T-cell (primary cell): Measurements from ENCODE around the gene KY. TPM values are rescaled to one million over a fixed set of nuclear protein-coding genes. Genes with fewer than 3 reads are reported as not detected.
"Not testable (repeated sequence)": the region's sequence is repeated elsewhere in the genome, so short reads cannot be mapped to it uniquely, and the experiment has no call there.

Source experiments
- ATAC-seq, 4 experiments: fragments of 200-7000 bp in 3 of 4; fragments of 150-1000 bp in 1 of 4; cut with Tn5 transposase; replicated peaks in 1 of 4; 1 replicate in 3 of 4; 2 replicates in 1 of 4; pipeline ENCODE4 v1.10.0; 2021; ENCODE audit warnings: moderate library complexity in 3 of 4, mild to moderate bottlenecking in 2 of 4, moderate number of reproducible peaks in 1 of 4
- CTCF ChIA-PET, 2 donors: fragments of 300-600 bp; sonication (Branson Sonifier 250); formaldehyde crosslinking; loops; one replicate each; lab custom pipeline; 2022; ENCODE audit warnings: antibody characterized with exemption in 2 of 2; lab: Charles Lee
- POLR2A ChIA-PET, 2 donors: fragments of 300-600 bp; sonication (Branson Sonifier 250); formaldehyde crosslinking; loops; one replicate each; lab custom pipeline; 2022; ENCODE audit warnings: antibody characterized with exemption in 2 of 2; lab: Charles Lee
- DNase-seq, 35 experiments: peaks; one replicate each; pipeline versions ENCODE4 v3.0.0 to v3.0.0-alpha.2; 2013 to 2023
- H3K27ac ChIP-seq: one replicate; pipeline ENCODE4 v1.5.1; 2013; ENCODE audit warnings: low read length
- H3K27me3 ChIP-seq, 2 experiments: replicated peaks in 1 of 2; 1 replicate in 1 of 2; 2 replicates in 1 of 2; pipeline versions ENCODE4 v1.6.1 to v1.7.0; 2013; ENCODE audit warnings: low read length in 1 of 2, mixed read lengths in 1 of 2; ENCODE audit not compliant: control insufficient read depth in 2 of 2, insufficient read depth in 2 of 2; ENCODE audit errors: extremely low read depth in 1 of 2
- H3K36me3 ChIP-seq, 2 donors: 1 replicate in 1 of 2; 2 replicates in 1 of 2; pipeline versions ENCODE4 v1.6.1 to v1.7.0; 2013; ENCODE audit warnings: low read length in 1 of 2; ENCODE audit not compliant: control insufficient read depth in 2 of 2, insufficient read depth in 1 of 2; ENCODE audit errors: extremely low read depth in 1 of 2
- H3K4me1 ChIP-seq, 2 experiments: 1 replicate in 1 of 2; 2 replicates in 1 of 2; pipeline versions ENCODE4 v1.6.1 to v1.7.0; 2013; ENCODE audit warnings: low read length in 2 of 2, mixed read lengths in 1 of 2; ENCODE audit not compliant: insufficient read depth in 2 of 2, control insufficient read depth in 1 of 2; ENCODE audit errors: extremely low read depth in 1 of 2
- H3K4me3 ChIP-seq, 2 donors: 1 replicate in 1 of 2; 2 replicates in 1 of 2; pipeline versions ENCODE4 v1.5.1 to v1.7.0; 2013; ENCODE audit warnings: mild to moderate bottlenecking in 2 of 2, low read length in 1 of 2, moderate library complexity in 1 of 2; ENCODE audit not compliant: control insufficient read depth in 1 of 2; ENCODE audit errors: extremely low read depth in 1 of 2
- H3K9me3 ChIP-seq: 2 replicates; pipeline ENCODE4 v1.7.0; 2013
- H3K27ac Mint-ChIP-seq, 2 donors: one replicate each; pipeline ENCODE4 v1.8.0; 2020 to 2021; ENCODE audit warnings: mild to moderate bottlenecking in 2 of 2, mixed read lengths in 2 of 2
- H3K27me3 Mint-ChIP-seq, 2 donors: one replicate each; pipeline ENCODE4 v1.8.0; 2021 to 2022; ENCODE audit warnings: mixed read lengths in 2 of 2
- H3K36me3 Mint-ChIP-seq: one replicate; pipeline ENCODE4 v1.8.0; 2021; ENCODE audit warnings: mixed read lengths
- H3K4me1 Mint-ChIP-seq, 3 donors: one replicate each; pipeline ENCODE4 v1.8.0; 2020 to 2022; ENCODE audit warnings: mixed read lengths in 3 of 3, mild to moderate bottlenecking in 1 of 3
- H3K4me3 Mint-ChIP-seq, 3 donors: one replicate each; pipeline ENCODE4 v1.8.0; 2020 to 2022; ENCODE audit warnings: mild to moderate bottlenecking in 3 of 3, mixed read lengths in 3 of 3, moderate library complexity in 3 of 3
- H3K9me3 Mint-ChIP-seq, 3 donors: one replicate each; pipeline ENCODE4 v1.8.0; 2020 to 2022; ENCODE audit warnings: mixed read lengths in 3 of 3
- WGBS: methylation state at CpG from one replicate; pipeline ENCODE4 v1.1.5; 2013; ENCODE audit warnings: missing lambda C conversion rate; ENCODE audit not compliant: insufficient coverage; 5-methylcytosine and 5-hydroxymethylcytosine counted together
- total RNA-seq, 35 experiments: library from RNA in 6 of 35; stranded (reverse) in 6 of 35; fragments of 120-200 nt in 1 of 35; gene quantifications; one replicate each; pipeline versions ENCODE4 v1.2.1 to v1.2.4 and lab custom pipeline; 2013 to 2026

KY gene
- total RNA-seq, 5 donors from 2014 or later (not counting 1 experiment from before 2014, with no cell fraction given): not detected

DNA sequence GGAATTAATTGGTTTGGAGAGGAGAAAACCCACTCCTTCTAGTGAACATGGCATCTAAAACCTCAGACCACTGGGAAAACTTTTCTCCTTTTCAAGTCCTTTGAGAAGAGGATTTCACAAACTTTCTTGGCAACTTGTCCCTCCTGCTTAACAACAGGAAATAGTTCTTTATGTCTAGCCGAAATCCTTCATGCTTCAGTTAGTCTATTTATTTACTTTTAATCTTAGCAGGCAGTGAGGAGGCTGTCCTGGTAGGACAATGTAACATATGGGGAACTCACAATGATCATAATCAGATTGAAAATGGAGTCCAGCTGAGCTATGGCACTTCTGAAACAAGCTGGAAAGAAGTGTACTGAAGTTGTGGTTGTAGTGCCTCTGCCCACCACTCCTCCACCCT, 50.6 kb downstream of the KY start:
- POLR2A ChIA-PET: no interaction called here
- CTCF ChIA-PET: interaction anchor here (0.8 to 2.0 kb wide), 4 partner anchors 9 to 1443 kb away, joined by 3 to 8 read pairs (median 4); no protein-coding TSS in a partner anchor
- Mint-ChIP-seq H3K36me3 (no peaks in the 10 kb centered on the region), H3K27me3 (peaks cover 4 to 9% of the 10 kb centered on the region in 2 donors), H3K9me3 (no peaks in the 10 kb centered on the region), H3K4me1 (peaks cover 8 to 10% (median 9%) of the 10 kb centered on the region in 3 donors), H3K27ac (no peak overlapping the region), H3K4me3 (peak overlapping the region in 1 of 3 donors; percentile 7)
- Histone ChIP-seq H3K4me1 (peaks cover 0 to 6% of the 10 kb centered on the region in 2 experiments), H3K4me3 (no peak overlapping the region), H3K9me3 (no peaks in the 10 kb centered on the region), H3K27ac (no peak overlapping the region), H3K36me3 (no peaks in the 10 kb centered on the region), H3K27me3 (peaks cover 0 to 14% of the 10 kb centered on the region in 2 experiments)
- no peak for ATAC-seq
- no CpG with 5 or more reads among the region's 1 CpG for WGBS
- DNase-seq: no peak

- ATAC-seq: no peak
- Mint-ChIP-seq H3K27me3 (peaks cover 4 to 9% of the 10 kb centered on the region in 2 donors), H3K4me1 (peaks cover 8 to 10% (median 9%) of the 10 kb centered on the region in 3 donors), H3K36me3 (no peaks in the 10 kb centered on the region), H3K4me3 (no peak overlapping the region), H3K9me3 (no peaks in the 10 kb centered on the region), H3K27ac (no peak overlapping the region)
- ChIA-PET POLR2A (no interaction called here), CTCF (no interaction called here)
- H3K27ac ChIP-seq: no peak overlapping the region
- H3K4me1 ChIP-seq: peaks cover 0 to 6% of the 10 kb centered on the region in 2 experiments
- H3K9me3 ChIP-seq: no peaks in the 10 kb centered on the region
- DNase-seq: no peak
- 84% methylated on average over 5 of the region's 10 CpGs for WGBS
- peaks cover 0 to 18% of the 10 kb centered on the region in 2 experiments for H3K27me3 ChIP-seq
- no peaks in the 10 kb centered on the region for H3K36me3 ChIP-seq
- no peak overlapping the region for H3K4me3 ChIP-seq
Measured at GRCh38 chr3:134598763-134599545, 51.9 kb downstream of the KY start.

DNA sequence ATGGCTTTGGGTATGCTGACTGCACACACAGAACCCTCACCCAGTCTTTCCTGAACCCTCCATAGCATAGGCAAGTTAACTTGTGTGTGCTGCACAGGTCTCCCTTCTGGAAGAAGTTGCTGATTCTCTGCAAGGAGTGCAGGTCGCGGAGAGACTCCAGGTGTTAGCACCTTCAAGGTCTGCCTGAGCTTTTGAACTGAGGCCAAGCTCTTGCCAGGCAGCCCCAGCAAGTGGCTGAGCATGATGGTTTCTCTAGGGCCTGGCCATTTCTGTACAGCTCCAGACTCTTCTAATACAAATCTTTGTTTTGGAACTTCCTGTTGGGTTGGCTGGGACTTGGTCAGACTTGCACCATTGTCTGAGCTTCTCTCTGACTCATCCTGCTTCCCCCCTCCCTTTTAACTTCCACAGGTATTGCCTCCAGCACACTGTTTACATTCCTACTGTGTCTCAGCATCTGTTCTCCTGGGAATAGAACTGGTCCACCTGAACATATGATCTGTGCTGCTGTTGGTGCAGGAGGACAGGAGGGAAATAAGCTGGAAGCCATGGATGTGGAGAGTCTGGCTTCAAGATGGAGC, 53.3 kb downstream of the KY start:
- no peak overlapping the region for H3K4me3 Mint-ChIP-seq
- H3K4me3 ChIP-seq: no peak overlapping the region
- no peaks in the 10 kb centered on the region for H3K9me3 ChIP-seq
- DNase-seq (no peak), ATAC-seq (no peak)
- no peaks in the 10 kb centered on the region for H3K36me3 Mint-ChIP-seq
- H3K27ac ChIP-seq: no peak overlapping the region
- peaks cover 4 to 9% of the 10 kb centered on the region in 2 donors for H3K27me3 Mint-ChIP-seq
- no peaks in the 10 kb centered on the region for H3K36me3 ChIP-seq
- H3K27ac Mint-ChIP-seq: no peak overlapping the region
- POLR2A ChIA-PET: no interaction called here
- CTCF ChIA-PET: no interaction called here
- H3K4me1 ChIP-seq: peaks cover 0 to 6% of the 10 kb centered on the region in 2 experiments
- peaks cover 8 to 10% (median 9%) of the 10 kb centered on the region in 3 donors for H3K4me1 Mint-ChIP-seq
- 43% methylated on average over 2 of the region's 2 CpGs for WGBS
- no peaks in the 10 kb centered on the region for H3K9me3 Mint-ChIP-seq
- H3K27me3 ChIP-seq: peaks cover 0 to 21% of the 10 kb centered on the region in 2 experiments

DNA sequence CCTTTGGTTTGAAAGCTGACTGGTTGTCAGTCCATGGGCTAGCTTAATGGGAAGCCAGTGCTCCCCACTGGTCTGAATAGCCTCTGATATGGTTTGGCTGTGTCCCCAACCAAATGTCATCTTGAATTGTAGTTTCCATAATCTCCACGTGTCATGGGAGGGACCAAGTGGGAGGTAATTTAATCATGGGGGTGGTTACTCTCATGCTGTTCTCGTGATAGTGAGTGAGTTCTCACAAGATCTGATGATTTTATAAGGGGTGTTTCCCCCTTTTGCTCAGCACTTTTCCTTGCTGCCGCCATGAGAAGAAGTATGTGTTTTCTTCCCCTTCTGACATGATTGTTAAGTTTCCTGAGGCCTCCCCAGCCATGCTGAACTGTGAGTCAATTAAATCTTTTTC, 55.8 kb downstream of the KY start:
- H3K4me1 ChIP-seq, POLR2A ChIA-PET, H3K4me3 Mint-ChIP-seq, CTCF ChIA-PET, H3K27ac ChIP-seq, H3K9me3 ChIP-seq, H3K4me3 ChIP-seq, ATAC-seq, H3K36me3 Mint-ChIP-seq, H3K9me3 Mint-ChIP-seq, H3K36me3 ChIP-seq, H3K4me1 Mint-ChIP-seq, H3K27me3 Mint-ChIP-seq, DNase-seq, H3K27ac Mint-ChIP-seq: not testable (repeated sequence)
- WGBS: 60% methylated on average over 1 of the region's 3 CpGs
- H3K27me3 ChIP-seq: peaks cover 0 to 12% of the 10 kb centered on the region in 2 experiments

DNA sequence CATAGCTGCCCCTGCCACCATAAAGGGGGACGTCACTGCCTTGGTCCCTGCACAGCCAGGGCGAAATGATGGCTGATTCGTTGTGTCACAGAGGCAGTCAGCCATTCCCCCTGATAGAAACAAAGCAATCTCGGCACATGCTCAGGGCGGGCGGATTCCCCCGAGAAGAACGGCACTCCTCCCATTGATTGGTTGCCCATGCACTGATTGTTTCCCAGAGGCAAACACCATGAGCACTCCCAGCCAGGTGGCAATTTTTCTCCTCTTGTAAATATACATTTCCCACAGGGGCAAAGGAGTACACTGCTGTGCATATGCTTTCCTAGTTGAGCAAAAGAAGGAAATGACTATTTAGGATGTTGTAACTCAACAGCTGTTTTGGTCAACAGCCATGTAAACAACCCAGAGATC, 56.5 kb downstream of the KY start:
- H3K4me3 Mint-ChIP-seq: no peak overlapping the region
- no peaks in the 10 kb centered on the region for H3K4me1 ChIP-seq
- no peaks in the 10 kb centered on the region for H3K9me3 ChIP-seq
- POLR2A ChIA-PET: no interaction called here
- ATAC-seq (no peak), DNase-seq (no peak)
- 84% methylated on average over 8 of the region's 8 CpGs for WGBS
- H3K27me3 Mint-ChIP-seq: peaks cover 0 to 4% of the 10 kb centered on the region in 2 donors
- CTCF ChIA-PET: no interaction called here
- H3K27ac Mint-ChIP-seq: no peak overlapping the region
- no peaks in the 10 kb centered on the region for H3K9me3 Mint-ChIP-seq
- H3K27me3 ChIP-seq: peaks cover 0 to 12% of the 10 kb centered on the region in 2 experiments
- H3K4me3 ChIP-seq: no peak overlapping the region
- no peaks in the 10 kb centered on the region for H3K36me3 ChIP-seq
- no peaks in the 10 kb centered on the region for H3K4me1 Mint-ChIP-seq
- H3K27ac ChIP-seq: no peak overlapping the region
- H3K36me3 Mint-ChIP-seq: no peaks in the 10 kb centered on the region

- no peak for ATAC-seq
- no peak for DNase-seq
- Histone ChIP-seq H3K9me3 (no peaks in the 10 kb centered on the region), H3K36me3 (no peaks in the 10 kb centered on the region), H3K27me3 (peaks cover 0 to 12% of the 10 kb centered on the region in 2 experiments), H3K4me3 (no peak overlapping the region), H3K4me1 (no peaks in the 10 kb centered on the region), H3K27ac (no peak overlapping the region)
- Mint-ChIP-seq H3K4me1 (no peaks in the 10 kb centered on the region), H3K27ac (no peak overlapping the region), H3K9me3 (no peaks in the 10 kb centered on the region), H3K36me3 (no peaks in the 10 kb centered on the region), H3K27me3 (no peaks in the 10 kb centered on the region), H3K4me3 (no peak overlapping the region)
- WGBS: no CpG with 5 or more reads among the region's 5 CpGs
- CTCF ChIA-PET: no interaction called here
- POLR2A ChIA-PET: no interaction called here
Measured at GRCh38 chr3:134592806-134593205, 58.0 kb downstream of the KY start.
